ENCODE results near the gene SH2B3.

DNA sequence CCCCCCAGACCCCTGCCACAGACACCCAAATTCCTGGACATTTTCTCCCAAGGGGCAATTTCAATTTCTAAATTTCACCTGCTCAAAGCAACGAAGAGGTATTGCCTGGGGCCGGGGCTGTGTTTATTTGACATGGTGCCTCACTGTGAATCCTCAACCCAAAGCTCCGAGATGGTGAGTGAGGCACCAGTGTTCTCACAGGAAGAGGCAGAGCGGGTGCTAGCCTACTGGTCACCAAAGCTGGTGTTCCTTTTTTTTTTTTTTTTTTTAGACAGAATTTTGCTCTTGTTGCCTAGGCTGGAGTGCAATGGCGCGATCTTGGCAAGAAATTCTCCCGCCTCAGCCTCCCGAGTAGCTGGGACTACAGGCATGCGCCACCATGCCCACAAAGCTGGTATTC lies 14.8 kb upstream of the SH2B3 start:
- TF ChIP-seq, protein P1, sequence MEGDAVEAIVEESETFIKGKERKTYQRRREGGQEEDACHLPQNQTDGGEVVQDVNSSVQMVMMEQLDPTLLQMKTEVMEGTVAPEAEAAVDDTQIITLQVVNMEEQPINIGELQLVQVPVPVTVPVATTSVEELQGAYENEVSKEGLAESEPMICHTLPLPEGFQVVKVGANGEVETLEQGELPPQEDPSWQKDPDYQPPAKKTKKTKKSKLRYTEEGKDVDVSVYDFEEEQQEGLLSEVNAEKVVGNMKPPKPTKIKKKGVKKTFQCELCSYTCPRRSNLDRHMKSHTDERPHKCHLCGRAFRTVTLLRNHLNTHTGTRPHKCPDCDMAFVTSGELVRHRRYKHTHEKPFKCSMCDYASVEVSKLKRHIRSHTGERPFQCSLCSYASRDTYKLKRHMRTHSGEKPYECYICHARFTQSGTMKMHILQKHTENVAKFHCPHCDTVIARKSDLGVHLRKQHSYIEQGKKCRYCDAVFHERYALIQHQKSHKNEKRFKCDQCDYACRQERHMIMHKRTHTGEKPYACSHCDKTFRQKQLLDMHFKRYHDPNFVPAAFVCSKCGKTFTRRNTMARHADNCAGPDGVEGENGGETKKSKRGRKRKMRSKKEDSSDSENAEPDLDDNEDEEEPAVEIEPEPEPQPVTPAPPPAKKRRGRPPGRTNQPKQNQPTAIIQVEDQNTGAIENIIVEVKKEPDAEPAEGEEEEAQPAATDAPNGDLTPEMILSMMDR (IDR thresholded peaks at IDR 0.05), result no peak
- TF ChIP-seq EZH2 (IDR thresholded peaks at IDR 0.05), result no peak
